ENCODE results near the gene NR3C1.

NR3C1 gene

GRCh38 chr5:143229896-143230675 lies 173.4 kb downstream of the NR3C1 start:
- no peak for TF ChIP-seq CTCF (IDR thresholded peaks at IDR 0.05)
- no peak for TF ChIP-seq ZFX (IDR thresholded peaks at IDR 0.05; ENCODE audit: borderline replicate concordance)
- H3K27ac ChIP-seq, result no peak overlapping the region

GRCh38 chr5:143229426-143229895 lies 174.0 kb downstream of the NR3C1 start:
- no peak overlapping the region for H3K27ac ChIP-seq
- TF ChIP-seq ZFX (IDR thresholded peaks at IDR 0.05; ENCODE audit: borderline replicate concordance), result no peak
- no peak for TF ChIP-seq CTCF (IDR thresholded peaks at IDR 0.05)

- H3K27ac ChIP-seq, result no peak overlapping the region
- no peak for TF ChIP-seq CTCF (IDR thresholded peaks at IDR 0.05)
- no peak for TF ChIP-seq ZFX (IDR thresholded peaks at IDR 0.05; ENCODE audit: borderline replicate concordance)
These were observed 174.7 kb downstream of the NR3C1 start for GRCh38 chr5:143228597-143229293.

Measured in 22Rv1 (cell line).